OCI-LY1 (cell line): Measurements from ENCODE around the gene C19orf67.

ENCODE experiments used
- CTCF ChIP-seq: fragments of 200-600 bp; sonication (generic), shearing (Covaris generic); IDR thresholded peaks from 2 replicates; pipeline ENCODE4 v1.5.1; 2017; ENCODE audit warnings: mild to moderate bottlenecking, antibody characterized with exemption, low read length, moderate library complexity, mixed read lengths
- EZH2 ChIP-seq: fragments of 200-600 bp; sonication (generic), shearing (Covaris generic); IDR thresholded peaks from 2 replicates; pipeline ENCODE4 v1.8.0; 2017; ENCODE audit warnings: borderline replicate concordance, mixed run types, mild to moderate bottlenecking, antibody characterized with exemption, low read length, moderate library complexity, mixed read lengths

- no peak for TF ChIP-seq CTCF
- TF ChIP-seq EZH2: no peak
Measured at GRCh38 chr19:14102102-14102696, 16.6 kb upstream of the C19orf67 start.
